BLaER1 treated with 17β-estradiol and CSF1 and Interleukin-3, amounts not matched to agents 10 nM and 100 nM (cell line): Measurements from ENCODE around the gene PLSCR3.

Experiments
- H3K27ac ChIP-seq, 11 experiments: shearing (Covaris generic); formaldehyde crosslinking; 2 replicates each; pipeline ENCODE4 v1.8.1; 2022
- H3K27me3 ChIP-seq, 11 experiments: shearing (Covaris generic); formaldehyde crosslinking; 2 replicates each; pipeline ENCODE4 v1.8.1; 2022
- H3K36me3 ChIP-seq, 11 experiments: shearing (Covaris generic); formaldehyde crosslinking; 2 replicates each; pipeline ENCODE4 v1.8.1; 2022
- H3K4me1 ChIP-seq, 10 experiments: shearing (Covaris generic); formaldehyde crosslinking; 2 replicates each; pipeline ENCODE4 v1.8.1; 2022
- H3K4me2 ChIP-seq, 11 experiments: shearing (Covaris generic); formaldehyde crosslinking; 2 replicates each; pipeline ENCODE4 v1.8.1; 2022
- H3K4me3 ChIP-seq, 10 experiments: shearing (Covaris generic); formaldehyde crosslinking; 2 replicates each; pipeline ENCODE4 v1.8.1; 2022
- H3K9ac ChIP-seq, 11 experiments: shearing (Covaris generic); formaldehyde crosslinking; 2 replicates each; pipeline ENCODE4 v1.8.1; 2022
- H3K9me3 ChIP-seq, 11 experiments: shearing (Covaris generic); formaldehyde crosslinking; replicated peaks in 1 of 11; 2 replicates each; pipeline ENCODE4 v1.8.1; 2022
- H4K20me1 ChIP-seq, 11 experiments: shearing (Covaris generic); formaldehyde crosslinking; 2 replicates each; pipeline ENCODE4 v1.8.1; 2022
- Cebpa-rat ChIP-seq, 11 experiments: shearing (Covaris generic); IDR thresholded peaks; 2 replicates each; pipeline ENCODE4 v1.8.1; 2022

Gene PLSCR3

DNA sequence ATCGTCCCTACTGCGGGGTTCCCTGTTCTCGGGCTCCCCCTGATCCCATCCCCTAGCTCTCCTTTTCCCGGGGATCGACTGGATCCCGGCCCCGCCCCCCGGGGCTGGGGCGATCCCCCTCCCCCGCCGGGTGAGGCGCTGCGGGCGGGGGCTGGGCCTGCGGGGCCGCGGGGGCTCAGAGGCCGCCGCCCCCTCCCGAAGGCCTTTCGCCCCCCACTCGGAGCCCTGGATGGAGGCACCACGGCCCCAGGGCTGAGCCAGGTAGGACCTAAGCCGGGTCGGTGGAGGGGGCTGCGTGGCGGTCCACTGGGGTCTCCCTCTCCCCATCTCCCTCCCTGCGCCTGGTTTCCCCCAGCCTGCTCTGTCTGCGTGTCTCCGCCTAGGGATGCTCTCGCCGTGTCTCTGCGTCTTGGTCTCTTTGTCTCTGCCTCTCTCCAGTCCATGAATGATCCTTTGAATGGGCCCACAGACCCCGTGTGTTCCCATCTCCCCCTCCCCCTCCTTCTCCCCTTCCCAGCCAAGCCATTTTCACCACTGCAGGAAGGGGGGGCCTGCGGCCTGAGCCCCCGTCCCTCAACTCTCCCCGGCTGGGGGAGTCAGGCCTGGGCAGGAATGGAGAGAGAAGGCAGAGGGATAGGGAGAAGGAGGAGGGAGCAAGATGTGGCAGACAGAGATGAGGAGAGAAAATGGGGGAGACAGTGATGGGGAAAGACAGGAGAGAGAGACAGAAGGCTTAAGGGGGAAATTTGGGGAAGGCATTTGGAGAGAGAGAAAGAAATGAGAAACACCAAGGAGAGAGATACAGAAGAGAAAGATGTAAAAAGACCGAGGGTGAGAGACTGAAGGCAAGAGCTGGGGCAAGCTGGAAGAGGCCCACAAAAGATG lies 11.3 kb upstream of the PLSCR3 start:
- Histone ChIP-seq H3K4me2 (peak overlapping the region; percentile 92 to 97 (median 95)), H3K27ac (peak overlapping the region; percentile 63 to 83 (median 73); a peak in 20 of 22 replicates), H3K4me1 (peaks cover 21 to 44% (median 31%) of the 10 kb centered on the region in 10 experiments), H3K36me3 (peaks cover 0 to 24% (median 18%) of the 10 kb centered on the region in 11 experiments; a peak in 14 of 22 replicates), H4K20me1 (peaks cover 0 to 12% (median 0%) of the 10 kb centered on the region in 11 experiments; a peak in 2 of 22 replicates), H3K27me3 (no peaks in the 10 kb centered on the region), H3K9ac (peak overlapping the region; percentile 73 to 87 (median 83)), H3K4me3 (peak overlapping the region; percentile 63 to 82 (median 78)), H3K9me3 (no peaks in the 10 kb centered on the region)
- TF ChIP-seq Cebpa-rat (IDR thresholded peaks at IDR 0.05): no peak

DNA sequence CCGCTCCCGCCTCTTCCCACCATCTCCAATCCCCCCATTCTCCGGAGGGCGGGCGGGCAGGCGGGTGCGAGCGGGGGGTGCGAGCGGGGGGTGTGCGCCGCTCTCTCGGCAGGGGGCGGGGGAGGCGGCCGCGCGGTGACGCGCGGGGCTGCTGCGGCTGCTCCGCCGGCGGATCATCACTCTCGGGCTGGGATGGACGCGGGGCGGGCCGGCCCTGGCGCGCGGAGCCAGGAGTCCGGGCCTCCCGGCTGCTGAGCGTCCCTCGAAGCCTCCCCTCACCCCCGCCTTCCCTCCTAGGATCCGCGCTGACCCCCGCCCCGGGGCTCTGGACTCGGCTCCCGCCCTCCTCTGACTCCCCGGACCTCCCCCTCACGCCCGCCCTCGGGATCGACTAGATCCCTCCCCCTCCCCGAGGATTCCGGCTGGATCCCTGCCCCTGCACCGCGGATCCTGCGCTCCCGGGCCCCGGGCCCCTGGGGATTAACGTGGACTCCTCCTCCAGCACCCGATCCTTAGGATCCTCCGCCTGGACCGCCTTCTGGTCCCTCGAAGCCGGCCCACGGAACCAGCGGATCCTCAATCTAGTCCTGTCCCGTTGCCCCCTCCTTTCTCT lies 10.5 kb upstream of the PLSCR3 start:
- H3K9ac ChIP-seq: peak overlapping the region; percentile 73 to 87 (median 83)
- no peaks in the 10 kb centered on the region for H3K27me3 ChIP-seq
- TF ChIP-seq Cebpa-rat (IDR thresholded peaks at IDR 0.05): no peak
- H4K20me1 ChIP-seq: peaks cover 0 to 12% (median 0%) of the 10 kb centered on the region in 11 experiments; a peak in 2 of 22 replicates
- H3K9me3 ChIP-seq: no peaks in the 10 kb centered on the region
- H3K4me2 ChIP-seq: peak overlapping the region; percentile 92 to 97 (median 95)
- H3K4me3 ChIP-seq: peak overlapping the region; percentile 63 to 82 (median 78)
- peaks cover 21 to 44% (median 31%) of the 10 kb centered on the region in 10 experiments for H3K4me1 ChIP-seq
- peaks cover 0 to 16% (median 14%) of the 10 kb centered on the region in 11 experiments; a peak in 13 of 22 replicates for H3K36me3 ChIP-seq
- peak overlapping the region; percentile 63 to 83 (median 73); a peak in 20 of 22 replicates for H3K27ac ChIP-seq

DNA sequence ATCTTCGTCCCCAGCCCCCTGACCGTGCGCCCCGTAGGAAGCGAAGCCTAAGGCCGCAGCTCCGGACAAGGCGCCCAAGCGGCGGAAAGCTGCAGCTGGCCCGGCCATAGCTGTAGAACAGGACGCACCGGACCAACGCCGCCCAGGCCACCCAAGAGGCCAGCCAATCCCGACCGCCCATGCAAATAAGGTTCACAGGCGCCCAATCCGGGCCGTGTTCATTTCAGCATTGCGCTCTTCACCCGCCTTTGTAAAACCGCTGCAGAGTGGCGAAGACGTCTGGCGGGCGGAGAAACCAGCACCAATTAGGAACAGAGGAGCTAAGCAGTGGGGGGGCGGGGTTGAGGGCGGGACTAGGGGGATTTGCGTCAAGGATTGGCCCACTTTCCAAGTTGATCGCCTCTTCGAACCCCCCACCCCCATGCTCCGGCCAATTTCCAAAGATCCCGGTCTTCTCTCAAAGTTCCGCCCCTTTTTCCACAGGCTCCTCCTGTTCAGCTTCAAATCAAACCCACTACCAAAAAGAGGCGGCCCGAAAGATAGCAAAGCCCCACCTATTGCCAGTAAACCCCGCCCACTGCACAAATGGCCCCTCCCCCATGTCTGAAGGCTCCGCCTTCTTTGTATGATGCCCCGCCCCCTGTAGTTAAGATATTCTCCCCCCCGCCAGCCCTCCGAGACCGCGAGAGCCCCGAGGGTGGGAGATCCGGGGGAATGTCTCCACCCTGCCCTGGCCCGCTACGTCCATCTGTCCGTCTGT lies 9.8 kb upstream of the PLSCR3 start, which contains the start of gene TMEM256:
Gene TMEM256, minus strand, starts transcription at position 121 of the 760 bp plus-strand sequence. Its CDS starts 13 bp downstream, at position 108.
- Histone ChIP-seq H3K4me2 (peak within 1 kb of the TSS; percentile 92 to 97 (median 95)), H3K36me3 (peaks cover 0 to 10% (median 8%) of the 10 kb centered on the region in 11 experiments; a peak in 11 of 22 replicates), H3K4me3 (peak within 1 kb of the TSS; percentile 63 to 82 (median 78)), H4K20me1 (peaks cover 0 to 12% (median 0%) of the 10 kb centered on the region in 11 experiments; a peak in 2 of 22 replicates), H3K4me1 (peaks cover 21 to 44% (median 31%) of the 10 kb centered on the region in 10 experiments), H3K27me3 (no peaks in the 10 kb centered on the region), H3K27ac (peak within 1 kb of the TSS; percentile 63 to 83 (median 77); a peak in 21 of 22 replicates), H3K9ac (peak within 1 kb of the TSS; percentile 76 to 87 (median 83)), H3K9me3 (no peaks in the 10 kb centered on the region)
- no peak for TF ChIP-seq Cebpa-rat (IDR thresholded peaks at IDR 0.05)

DNA sequence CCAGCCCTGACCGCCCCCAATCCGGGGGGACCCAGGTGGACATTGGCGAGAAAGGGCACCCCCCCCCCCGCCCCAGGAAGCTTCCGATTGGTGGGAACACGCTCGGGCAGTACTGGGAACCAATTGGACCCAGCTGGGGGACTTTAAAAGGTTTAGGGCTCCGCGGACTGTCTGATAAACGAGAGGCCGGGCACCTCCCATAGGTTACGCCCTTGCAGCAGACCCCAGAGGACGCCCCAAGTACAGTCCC lies 9.3 kb upstream of the PLSCR3 start:
- Histone ChIP-seq H3K4me1 (peaks cover 21 to 44% (median 31%) of the 10 kb centered on the region in 10 experiments), H3K27ac (peak overlapping the region; percentile 26 to 83 (median 76); a peak in 21 of 22 replicates), H3K4me3 (peak overlapping the region; percentile 63 to 82 (median 78)), H4K20me1 (peaks cover 0 to 12% (median 0%) of the 10 kb centered on the region in 11 experiments; a peak in 2 of 22 replicates), H3K9me3 (no peaks in the 10 kb centered on the region), H3K9ac (peak overlapping the region; percentile 76 to 87 (median 83)), H3K36me3 (peaks cover 0 to 4% (median 3%) of the 10 kb centered on the region in 11 experiments; a peak in 10 of 22 replicates), H3K4me2 (peak overlapping the region; percentile 80 to 96 (median 92)), H3K27me3 (no peaks in the 10 kb centered on the region)
- TF ChIP-seq Cebpa-rat (IDR thresholded peaks at IDR 0.05): no peak

DNA sequence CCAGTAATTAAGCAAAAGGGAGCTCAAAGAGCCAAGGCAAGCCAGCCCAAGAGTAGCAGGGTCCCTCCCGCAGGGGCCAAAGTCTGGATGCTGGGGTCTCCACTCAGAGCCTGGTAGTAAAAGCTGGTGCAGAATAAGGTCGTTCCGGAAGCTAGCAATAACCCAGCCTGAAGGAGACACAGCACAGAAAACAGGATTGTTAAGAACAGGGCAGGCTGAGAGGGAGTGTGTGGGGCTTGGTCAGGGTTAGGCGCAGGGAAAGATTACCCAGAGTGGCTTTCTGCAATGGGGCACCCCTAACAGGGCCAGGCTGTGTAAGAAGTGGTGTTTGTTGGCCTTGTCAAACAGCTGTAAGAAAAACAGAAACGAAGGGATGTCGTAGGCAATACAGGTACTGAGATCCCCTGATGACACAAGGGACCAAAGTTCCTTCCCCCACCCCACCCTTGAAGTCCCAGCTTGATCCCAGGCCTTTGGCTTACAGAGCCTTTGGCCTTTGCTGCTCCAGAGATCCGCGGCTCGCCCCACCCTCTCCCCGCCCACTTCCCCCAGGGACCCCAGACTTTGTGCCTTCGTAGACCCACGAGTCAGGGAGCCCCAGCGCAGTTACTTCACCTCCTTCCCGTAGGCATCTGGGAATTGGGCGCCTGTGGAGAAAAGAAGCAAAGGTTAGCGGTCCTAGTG lies 8.9 kb upstream of the PLSCR3 start:
- Histone ChIP-seq H3K9me3 (no peaks in the 10 kb centered on the region), H3K27me3 (no peaks in the 10 kb centered on the region), H3K4me2 (peak overlapping the region; percentile 80 to 96 (median 92)), H4K20me1 (peaks cover 0 to 12% (median 0%) of the 10 kb centered on the region in 11 experiments; a peak in 2 of 22 replicates), H3K4me1 (peaks cover 21 to 44% (median 31%) of the 10 kb centered on the region in 10 experiments), H3K4me3 (peak overlapping the region; percentile 63 to 82 (median 78)), H3K27ac (peak overlapping the region; percentile 26 to 83 (median 76); a peak in 21 of 22 replicates), H3K9ac (peak overlapping the region; percentile 76 to 87 (median 83)), H3K36me3 (no peaks in the 10 kb centered on the region; a peak in 2 of 22 replicates)
- no peak for TF ChIP-seq Cebpa-rat (IDR thresholded peaks at IDR 0.05)

DNA sequence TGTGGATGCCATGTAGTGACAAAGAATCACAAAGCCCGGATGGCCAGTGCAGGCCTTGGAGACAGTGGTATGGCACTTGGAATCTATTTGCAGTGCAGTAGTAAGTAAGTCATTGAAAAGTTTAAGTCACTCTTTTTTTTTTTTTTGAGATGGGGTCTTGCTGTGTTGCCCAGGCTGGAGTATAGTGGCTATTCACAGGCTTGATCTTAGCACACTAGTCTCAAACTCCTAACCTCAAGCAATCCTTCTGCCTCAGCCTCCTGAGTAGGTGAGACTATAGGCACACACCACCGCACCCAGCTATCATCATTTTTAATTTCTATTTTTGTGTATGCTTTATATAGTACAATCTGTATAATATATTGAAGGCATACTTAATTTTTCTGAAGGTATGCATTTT lies 4.3 kb upstream of the PLSCR3 start:
- no peak overlapping the region for H3K4me3 ChIP-seq
- H3K27me3 ChIP-seq: no peaks in the 10 kb centered on the region
- TF ChIP-seq Cebpa-rat (IDR thresholded peaks at IDR 0.05): no peak
- H3K4me2 ChIP-seq: no peak overlapping the region
- no peak overlapping the region for H3K9ac ChIP-seq
- H3K27ac ChIP-seq: no peak overlapping the region
- no peaks in the 10 kb centered on the region; a peak in 2 of 22 replicates for H3K36me3 ChIP-seq
- peaks cover 17 to 35% (median 25%) of the 10 kb centered on the region in 10 experiments for H3K4me1 ChIP-seq
- H3K9me3 ChIP-seq: no peaks in the 10 kb centered on the region
- H4K20me1 ChIP-seq: peaks cover 0 to 7% (median 0%) of the 10 kb centered on the region in 11 experiments; a peak in 2 of 22 replicates

DNA sequence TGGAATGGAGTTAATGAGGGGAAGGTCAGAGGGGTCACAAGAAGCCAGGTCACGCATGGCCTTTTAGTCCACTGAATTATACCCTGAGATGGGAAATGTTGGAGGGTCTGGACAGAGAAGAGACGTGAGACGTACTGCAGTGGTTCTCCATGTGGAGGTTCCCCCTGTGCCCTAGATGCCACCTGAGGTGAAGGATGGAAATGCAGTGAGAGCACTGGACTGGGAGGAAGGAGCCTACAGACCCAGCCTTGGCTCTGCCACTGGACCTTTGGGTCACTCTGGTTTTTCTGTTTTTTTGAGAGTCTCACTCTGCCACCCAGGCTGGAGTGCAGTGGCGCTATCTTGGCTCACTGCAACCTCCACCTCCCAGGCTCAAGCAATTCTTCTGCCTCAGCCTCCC lies 1.8 kb upstream of the PLSCR3 start:
- Histone ChIP-seq H3K27ac (no peak overlapping the region), H4K20me1 (peaks cover 0 to 16% (median 0%) of the 10 kb centered on the region in 11 experiments; a peak in 5 of 22 replicates), H3K4me3 (no peak overlapping the region), H3K4me2 (0 out of 22 replicates have a peak overlapping the region, but pooled peaks of 1 of the 11 experiments have one; percentile 96), H3K36me3 (peaks cover under 1 to 17% (median 15%) of the 10 kb centered on the region in 11 experiments; a peak in 18 of 22 replicates), H3K4me1 (peaks cover 25 to 41% (median 31%) of the 10 kb centered on the region in 10 experiments), H3K27me3 (no peaks in the 10 kb centered on the region), H3K9ac (no peak overlapping the region), H3K9me3 (no peaks in the 10 kb centered on the region)
- TF ChIP-seq Cebpa-rat (IDR thresholded peaks at IDR 0.05): no peak
